ENCODE results near the gene PRDM15. TPM values are rescaled to one million over a fixed set of nuclear protein-coding genes. Genes with fewer than 3 reads are reported as not detected.

Gene PRDM15
- total RNA-seq, 1 donor from 2014 or later, result 18.6 TPM

GRCh38 chr21:41774467-41775148 lies 104.5 kb downstream of the PRDM15 start:
- no peaks in the 10 kb centered on the region for H3K9me3 Mint-ChIP-seq
- no peak for DNase-seq
- peaks cover 2% of the 10 kb centered on the region for H3K4me1 Mint-ChIP-seq
- H3K27me3 Mint-ChIP-seq, result peaks cover 69% of the 10 kb centered on the region
- H3K36me3 Mint-ChIP-seq (ENCODE audit: low read depth), result no peaks in the 10 kb centered on the region
- intact Hi-C loops (cut with micrococcal nuclease), result loop anchor here (10.0 kb wide), 1 partner anchor 160 kb away; no protein-coding TSS in a partner anchor
- H3K4me3 Mint-ChIP-seq, result no peak overlapping the region
- no peak overlapping the region for H3K27ac Mint-ChIP-seq

- H3K27ac Mint-ChIP-seq, result no peak overlapping the region
- intact Hi-C loops (cut with micrococcal nuclease), result loop anchor here (10.0 kb wide), 1 partner anchor 158 kb away; no protein-coding TSS in a partner anchor
- H3K27me3 Mint-ChIP-seq, result peaks cover 71% of the 10 kb centered on the region
- peaks cover under 1% of the 10 kb centered on the region for H3K36me3 Mint-ChIP-seq (ENCODE audit: low read depth)
- no peaks in the 10 kb centered on the region for H3K9me3 Mint-ChIP-seq
- no peak overlapping the region for H3K4me3 Mint-ChIP-seq
- DNase-seq, result no peak
- peaks cover 15% of the 10 kb centered on the region for H3K4me1 Mint-ChIP-seq
Observed at GRCh38 chr21:41772351-41773080, 106.6 kb downstream of the PRDM15 start.

- H3K36me3 Mint-ChIP-seq (ENCODE audit: low read depth), result peaks cover 6% of the 10 kb centered on the region
- no peak for DNase-seq
- no peaks in the 10 kb centered on the region for H3K9me3 Mint-ChIP-seq
- H3K4me3 Mint-ChIP-seq, result no peak overlapping the region
- peaks cover 20% of the 10 kb centered on the region for H3K4me1 Mint-ChIP-seq
- H3K27ac Mint-ChIP-seq, result no peak overlapping the region
- H3K27me3 Mint-ChIP-seq, result peaks cover 73% of the 10 kb centered on the region
- intact Hi-C loops (cut with micrococcal nuclease), result loop anchor here (10.0 kb wide), 1 partner anchor 157 kb away; no protein-coding TSS in a partner anchor
Observed at GRCh38 chr21:41771625-41771945, 107.6 kb downstream of the PRDM15 start.

- intact Hi-C loops (cut with micrococcal nuclease), result loop anchor here (10.0 kb wide), 1 partner anchor 156 kb away; no protein-coding TSS in a partner anchor
- Mint-ChIP-seq H3K4me1 (peaks cover 20% of the 10 kb centered on the region), H3K4me3 (no peak overlapping the region), H3K27me3 (peaks cover 73% of the 10 kb centered on the region), H3K9me3 (no peaks in the 10 kb centered on the region), H3K36me3 (ENCODE audit: low read depth) (peaks cover 6% of the 10 kb centered on the region), H3K27ac (no peak overlapping the region)
- DNase-seq, result no peak
Observed at GRCh38 chr21:41770901-41771624, 108.1 kb downstream of the PRDM15 start.

- Mint-ChIP-seq H3K4me3 (no peak overlapping the region), H3K36me3 (ENCODE audit: low read depth) (peaks cover 6% of the 10 kb centered on the region), H3K27ac (no peak overlapping the region), H3K27me3 (peaks cover 73% of the 10 kb centered on the region), H3K9me3 (no peaks in the 10 kb centered on the region), H3K4me1 (peaks cover 20% of the 10 kb centered on the region)
- DNase-seq, result no peak
- intact Hi-C loops (cut with micrococcal nuclease), result loop anchor here (10.0 kb wide), 2 partner anchors 155 to 485 kb away; no protein-coding TSS in a partner anchor
Observed at GRCh38 chr21:41769933-41770332, 109.2 kb downstream of the PRDM15 start.

GRCh38 chr21:41769521-41769920 lies 109.6 kb downstream of the PRDM15 start:
- intact Hi-C loops (cut with micrococcal nuclease), result loop anchor here (10.0 kb wide), 1 partner anchor 485 kb away; no protein-coding TSS in a partner anchor
- peaks cover 6% of the 10 kb centered on the region for H3K36me3 Mint-ChIP-seq (ENCODE audit: low read depth)
- H3K9me3 Mint-ChIP-seq, result no peaks in the 10 kb centered on the region
- DNase-seq, result no peak
- no peak overlapping the region for H3K27ac Mint-ChIP-seq
- peaks cover 20% of the 10 kb centered on the region for H3K4me1 Mint-ChIP-seq
- H3K27me3 Mint-ChIP-seq, result peaks cover 73% of the 10 kb centered on the region
- no peak overlapping the region for H3K4me3 Mint-ChIP-seq

GRCh38 chr21:41769111-41769510 lies 110.0 kb downstream of the PRDM15 start:
- Mint-ChIP-seq H3K27me3 (peaks cover 74% of the 10 kb centered on the region), H3K36me3 (ENCODE audit: low read depth) (peaks cover 6% of the 10 kb centered on the region), H3K27ac (no peak overlapping the region), H3K4me1 (peaks cover 20% of the 10 kb centered on the region), H3K9me3 (no peaks in the 10 kb centered on the region), H3K4me3 (peak overlapping the region; percentile 83)
- intact Hi-C loops (cut with micrococcal nuclease), result loop anchor here (10.0 kb wide), 1 partner anchor 484 kb away; no protein-coding TSS in a partner anchor
- DNase-seq, result no peak

GRCh38 chr21:41768437-41769042 lies 110.6 kb downstream of the PRDM15 start:
- intact Hi-C loops (cut with micrococcal nuclease), result loop anchor here (10.0 kb wide), 1 partner anchor 484 kb away; no protein-coding TSS in a partner anchor
- Mint-ChIP-seq H3K9me3 (no peaks in the 10 kb centered on the region), H3K27me3 (peaks cover 73% of the 10 kb centered on the region), H3K4me3 (peak overlapping the region; percentile 83), H3K4me1 (peaks cover 20% of the 10 kb centered on the region), H3K36me3 (ENCODE audit: low read depth) (peaks cover 6% of the 10 kb centered on the region), H3K27ac (no peak overlapping the region)
- DNase-seq, result peak; percentile 76

GRCh38 chr21:41767606-41768436 lies 111.3 kb downstream of the PRDM15 start:
- intact Hi-C loops (cut with micrococcal nuclease), result loop anchor here (10.0 kb wide), 1 partner anchor 483 kb away; no protein-coding TSS in a partner anchor
- H3K4me1 Mint-ChIP-seq, result peaks cover 20% of the 10 kb centered on the region

GRCh38 chr21:41766883-41767605 lies 112.1 kb downstream of the PRDM15 start, which contains the start of gene RIPK4:
Gene RIPK4, minus strand, starts transcription at chr21:41767052. Its CDS starts 11 bp downstream, at chr21:41767041.
- Mint-ChIP-seq H3K27me3 (peaks cover 76% of the 10 kb centered on the region), H3K27ac (peak within 1 kb of the TSS; percentile 51), H3K4me1 (peaks cover 20% of the 10 kb centered on the region), H3K9me3 (no peaks in the 10 kb centered on the region), H3K36me3 (ENCODE audit: low read depth) (peaks cover 6% of the 10 kb centered on the region), H3K4me3 (peak within 1 kb of the TSS; percentile 83)
- intact Hi-C loops (cut with micrococcal nuclease), result loop anchor here (10.0 kb wide), 1 partner anchor 482 kb away; no protein-coding TSS in a partner anchor
- peak; percentile 75 for DNase-seq

More at GRCh38 chr21:41767606-41768436, 111.3 kb downstream of the PRDM15 start:
- Mint-ChIP-seq H3K27me3 (peaks cover 76% of the 10 kb centered on the region), H3K9me3 (no peaks in the 10 kb centered on the region), H3K27ac (peak overlapping the region; percentile 51), H3K4me3 (peak overlapping the region; percentile 83), H3K36me3 (ENCODE audit: low read depth) (peaks cover 6% of the 10 kb centered on the region)
- peak; percentile 60 for DNase-seq

- peak overlapping the region; percentile 83 for H3K4me3 Mint-ChIP-seq
- intact Hi-C loops (cut with micrococcal nuclease), result loop anchor here (10.0 kb wide), 1 partner anchor 481 kb away; no protein-coding TSS in a partner anchor
- H3K36me3 Mint-ChIP-seq (ENCODE audit: low read depth), result peaks cover 6% of the 10 kb centered on the region
Observed at GRCh38 chr21:41765973-41766882, 112.9 kb downstream of the PRDM15 start.

More at GRCh38 chr21:41765973-41766882, 112.9 kb downstream of the PRDM15 start:
- Mint-ChIP-seq H3K4me1 (peaks cover 22% of the 10 kb centered on the region), H3K9me3 (no peaks in the 10 kb centered on the region), H3K27me3 (peaks cover 80% of the 10 kb centered on the region), H3K27ac (no peak overlapping the region)
- DNase-seq, result no peak

All from activated CD4-positive, alpha-beta T cell treated with anti-CD3 and anti-CD28 coated beads, Interleukin-2, amount 10 ng/mL, durations not matched to agents 24 days and 14 days (primary cell).